ENCODE measurements around the gene AIF1L. TPM values are rescaled to one million over a fixed set of nuclear protein-coding genes. Genes with fewer than 3 reads are reported as not detected.

Gene AIF1L
- total and polyA plus RNA-seq, 2 of the 13 experiments (the other 11 are each of a cell fraction or from before 2014, with no cell fraction given), result 12.4 to 36.5 TPM

DNA sequence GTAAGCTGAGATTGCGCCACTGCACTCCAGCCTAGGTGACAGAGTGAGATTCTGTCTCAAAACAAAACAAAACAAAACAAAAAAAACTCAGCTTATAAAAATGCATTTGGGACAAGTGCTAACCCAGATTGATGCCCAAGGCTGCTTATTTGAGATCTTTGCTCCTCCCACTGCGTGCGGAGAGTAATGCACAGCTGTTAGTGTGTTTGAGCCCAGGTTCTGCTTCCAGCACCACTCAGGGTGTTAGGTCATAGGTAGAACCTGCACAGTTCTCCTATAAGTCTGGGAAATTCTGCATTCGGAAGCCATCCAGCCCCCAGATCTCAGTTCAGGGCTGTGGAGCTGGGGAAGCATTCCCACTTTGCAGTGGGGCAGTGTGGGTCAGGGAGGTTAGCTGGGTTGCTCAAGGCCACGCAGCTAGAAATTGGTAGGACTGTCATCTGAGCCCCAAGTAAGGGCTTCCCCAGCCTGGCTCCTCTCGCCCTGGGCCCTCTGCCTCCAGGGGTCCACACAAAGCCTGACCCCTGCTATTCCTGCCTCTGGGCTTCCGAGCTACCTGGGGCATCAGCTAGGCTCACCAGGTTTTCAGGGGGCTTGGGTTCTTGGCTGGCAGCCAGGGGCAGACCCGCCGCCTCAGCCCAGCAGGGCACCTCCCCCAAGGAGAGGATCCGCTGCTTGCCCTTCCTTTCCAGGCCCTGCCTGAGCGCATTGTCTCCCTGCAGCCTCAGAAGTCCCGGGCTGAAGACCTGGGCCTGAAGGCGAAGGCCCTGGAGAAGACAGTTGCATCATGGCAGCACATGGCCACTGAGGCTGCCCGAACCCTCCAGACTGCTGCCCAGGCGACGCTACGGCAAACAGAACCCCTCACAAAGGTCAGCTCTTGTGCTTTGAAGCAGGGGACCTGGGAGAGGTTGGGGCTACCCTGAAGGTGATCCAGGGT is 17.6 kb upstream of the AIF1L start (continued):
- TF ChIP-seq, protein P1, sequence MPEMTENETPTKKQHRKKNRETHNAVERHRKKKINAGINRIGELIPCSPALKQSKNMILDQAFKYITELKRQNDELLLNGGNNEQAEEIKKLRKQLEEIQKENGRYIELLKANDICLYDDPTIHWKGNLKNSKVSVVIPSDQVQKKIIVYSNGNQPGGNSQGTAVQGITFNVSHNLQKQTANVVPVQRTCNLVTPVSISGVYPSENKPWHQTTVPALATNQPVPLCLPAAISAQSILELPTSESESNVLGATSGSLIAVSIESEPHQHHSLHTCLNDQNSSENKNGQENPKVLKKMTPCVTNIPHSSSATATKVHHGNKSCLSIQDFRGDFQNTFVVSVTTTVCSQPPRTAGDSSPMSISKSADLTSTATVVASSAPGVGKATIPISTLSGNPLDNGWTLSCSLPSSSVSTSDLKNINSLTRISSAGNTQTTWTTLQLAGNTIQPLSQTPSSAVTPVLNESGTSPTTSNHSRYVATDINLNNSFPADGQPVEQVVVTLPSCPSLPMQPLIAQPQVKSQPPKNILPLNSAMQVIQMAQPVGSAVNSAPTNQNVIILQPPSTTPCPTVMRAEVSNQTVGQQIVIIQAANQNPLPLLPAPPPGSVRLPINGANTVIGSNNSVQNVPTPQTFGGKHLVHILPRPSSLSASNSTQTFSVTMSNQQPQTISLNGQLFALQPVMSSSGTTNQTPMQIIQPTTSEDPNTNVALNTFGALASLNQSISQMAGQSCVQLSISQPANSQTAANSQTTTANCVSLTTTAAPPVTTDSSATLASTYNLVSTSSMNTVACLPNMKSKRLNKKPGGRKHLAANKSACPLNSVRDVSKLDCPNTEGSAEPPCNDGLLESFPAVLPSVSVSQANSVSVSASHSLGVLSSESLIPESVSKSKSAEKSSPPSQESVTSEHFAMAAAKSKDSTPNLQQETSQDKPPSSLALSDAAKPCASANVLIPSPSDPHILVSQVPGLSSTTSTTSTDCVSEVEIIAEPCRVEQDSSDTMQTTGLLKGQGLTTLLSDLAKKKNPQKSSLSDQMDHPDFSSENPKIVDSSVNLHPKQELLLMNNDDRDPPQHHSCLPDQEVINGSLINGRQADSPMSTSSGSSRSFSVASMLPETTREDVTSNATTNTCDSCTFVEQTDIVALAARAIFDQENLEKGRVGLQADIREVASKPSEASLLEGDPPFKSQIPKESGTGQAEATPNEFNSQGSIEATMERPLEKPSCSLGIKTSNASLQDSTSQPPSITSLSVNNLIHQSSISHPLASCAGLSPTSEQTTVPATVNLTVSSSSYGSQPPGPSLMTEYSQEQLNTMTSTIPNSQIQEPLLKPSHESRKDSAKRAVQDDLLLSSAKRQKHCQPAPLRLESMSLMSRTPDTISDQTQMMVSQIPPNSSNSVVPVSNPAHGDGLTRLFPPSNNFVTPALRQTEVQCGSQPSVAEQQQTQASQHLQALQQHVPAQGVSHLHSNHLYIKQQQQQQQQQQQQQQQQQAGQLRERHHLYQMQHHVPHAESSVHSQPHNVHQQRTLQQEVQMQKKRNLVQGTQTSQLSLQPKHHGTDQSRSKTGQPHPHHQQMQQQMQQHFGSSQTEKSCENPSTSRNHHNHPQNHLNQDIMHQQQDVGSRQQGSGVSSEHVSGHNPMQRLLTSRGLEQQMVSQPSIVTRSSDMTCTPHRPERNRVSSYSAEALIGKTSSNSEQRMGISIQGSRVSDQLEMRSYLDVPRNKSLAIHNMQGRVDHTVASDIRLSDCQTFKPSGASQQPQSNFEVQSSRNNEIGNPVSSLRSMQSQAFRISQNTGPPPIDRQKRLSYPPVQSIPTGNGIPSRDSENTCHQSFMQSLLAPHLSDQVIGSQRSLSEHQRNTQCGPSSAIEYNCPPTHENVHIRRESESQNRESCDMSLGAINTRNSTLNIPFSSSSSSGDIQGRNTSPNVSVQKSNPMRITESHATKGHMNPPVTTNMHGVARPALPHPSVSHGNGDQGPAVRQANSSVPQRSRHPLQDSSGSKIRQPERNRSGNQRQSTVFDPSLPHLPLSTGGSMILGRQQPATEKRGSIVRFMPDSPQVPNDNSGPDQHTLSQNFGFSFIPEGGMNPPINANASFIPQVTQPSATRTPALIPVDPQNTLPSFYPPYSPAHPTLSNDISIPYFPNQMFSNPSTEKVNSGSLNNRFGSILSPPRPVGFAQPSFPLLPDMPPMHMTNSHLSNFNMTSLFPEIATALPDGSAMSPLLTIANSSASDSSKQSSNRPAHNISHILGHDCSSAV (CRISPR knock-in tag; IDR thresholded peaks at IDR 0.05; ENCODE audit: borderline replicate concordance), result no peak
- TF ChIP-seq ZBTB42 (CRISPR knock-in tag; IDR thresholded peaks at IDR 0.05), result 0 out of 2 replicates have a peak, but pooled peaks have one; percentile 47
- no peak for TF ChIP-seq ZNF234 (CRISPR knock-in tag; conservative IDR thresholded peaks at IDR 0.05)
- TF ChIP-seq, protein P2, sequence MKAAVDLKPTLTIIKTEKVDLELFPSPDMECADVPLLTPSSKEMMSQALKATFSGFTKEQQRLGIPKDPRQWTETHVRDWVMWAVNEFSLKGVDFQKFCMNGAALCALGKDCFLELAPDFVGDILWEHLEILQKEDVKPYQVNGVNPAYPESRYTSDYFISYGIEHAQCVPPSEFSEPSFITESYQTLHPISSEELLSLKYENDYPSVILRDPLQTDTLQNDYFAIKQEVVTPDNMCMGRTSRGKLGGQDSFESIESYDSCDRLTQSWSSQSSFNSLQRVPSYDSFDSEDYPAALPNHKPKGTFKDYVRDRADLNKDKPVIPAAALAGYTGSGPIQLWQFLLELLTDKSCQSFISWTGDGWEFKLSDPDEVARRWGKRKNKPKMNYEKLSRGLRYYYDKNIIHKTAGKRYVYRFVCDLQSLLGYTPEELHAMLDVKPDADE (CRISPR knock-in tag; IDR thresholded peaks at IDR 0.05), result 0 out of 2 replicates have a peak, but pooled peaks have one; percentile 18
- TF ChIP-seq HDAC6 (IDR thresholded peaks at IDR 0.05; ENCODE audit: low read depth, low read length), result no peak
- TF ChIP-seq, protein P3, sequence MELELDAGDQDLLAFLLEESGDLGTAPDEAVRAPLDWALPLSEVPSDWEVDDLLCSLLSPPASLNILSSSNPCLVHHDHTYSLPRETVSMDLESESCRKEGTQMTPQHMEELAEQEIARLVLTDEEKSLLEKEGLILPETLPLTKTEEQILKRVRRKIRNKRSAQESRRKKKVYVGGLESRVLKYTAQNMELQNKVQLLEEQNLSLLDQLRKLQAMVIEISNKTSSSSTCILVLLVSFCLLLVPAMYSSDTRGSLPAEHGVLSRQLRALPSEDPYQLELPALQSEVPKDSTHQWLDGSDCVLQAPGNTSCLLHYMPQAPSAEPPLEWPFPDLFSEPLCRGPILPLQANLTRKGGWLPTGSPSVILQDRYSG (CRISPR knock-in tag; IDR thresholded peaks at IDR 0.05), result no peak
- TF ChIP-seq, protein P4, sequence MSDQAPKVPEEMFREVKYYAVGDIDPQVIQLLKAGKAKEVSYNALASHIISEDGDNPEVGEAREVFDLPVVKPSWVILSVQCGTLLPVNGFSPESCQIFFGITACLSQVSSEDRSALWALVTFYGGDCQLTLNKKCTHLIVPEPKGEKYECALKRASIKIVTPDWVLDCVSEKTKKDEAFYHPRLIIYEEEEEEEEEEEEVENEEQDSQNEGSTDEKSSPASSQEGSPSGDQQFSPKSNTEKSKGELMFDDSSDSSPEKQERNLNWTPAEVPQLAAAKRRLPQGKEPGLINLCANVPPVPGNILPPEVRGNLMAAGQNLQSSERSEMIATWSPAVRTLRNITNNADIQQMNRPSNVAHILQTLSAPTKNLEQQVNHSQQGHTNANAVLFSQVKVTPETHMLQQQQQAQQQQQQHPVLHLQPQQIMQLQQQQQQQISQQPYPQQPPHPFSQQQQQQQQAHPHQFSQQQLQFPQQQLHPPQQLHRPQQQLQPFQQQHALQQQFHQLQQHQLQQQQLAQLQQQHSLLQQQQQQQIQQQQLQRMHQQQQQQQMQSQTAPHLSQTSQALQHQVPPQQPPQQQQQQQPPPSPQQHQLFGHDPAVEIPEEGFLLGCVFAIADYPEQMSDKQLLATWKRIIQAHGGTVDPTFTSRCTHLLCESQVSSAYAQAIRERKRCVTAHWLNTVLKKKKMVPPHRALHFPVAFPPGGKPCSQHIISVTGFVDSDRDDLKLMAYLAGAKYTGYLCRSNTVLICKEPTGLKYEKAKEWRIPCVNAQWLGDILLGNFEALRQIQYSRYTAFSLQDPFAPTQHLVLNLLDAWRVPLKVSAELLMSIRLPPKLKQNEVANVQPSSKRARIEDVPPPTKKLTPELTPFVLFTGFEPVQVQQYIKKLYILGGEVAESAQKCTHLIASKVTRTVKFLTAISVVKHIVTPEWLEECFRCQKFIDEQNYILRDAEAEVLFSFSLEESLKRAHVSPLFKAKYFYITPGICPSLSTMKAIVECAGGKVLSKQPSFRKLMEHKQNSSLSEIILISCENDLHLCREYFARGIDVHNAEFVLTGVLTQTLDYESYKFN (CRISPR knock-in tag; conservative IDR thresholded peaks at IDR 0.05), result peak; percentile 37; the same call in 1 of the 2 replicates
